Measurements from ENCODE around the gene ARID5A. TPM values are rescaled to one million over a fixed set of nuclear protein-coding genes. Genes with fewer than 3 reads are reported as not detected.

The ARID5A gene
- total RNA-seq, 5 donors from 2014 or later (not counting 1 experiment from before 2014, with no cell fraction given): 105 to 140 (median 116) TPM

DNA sequence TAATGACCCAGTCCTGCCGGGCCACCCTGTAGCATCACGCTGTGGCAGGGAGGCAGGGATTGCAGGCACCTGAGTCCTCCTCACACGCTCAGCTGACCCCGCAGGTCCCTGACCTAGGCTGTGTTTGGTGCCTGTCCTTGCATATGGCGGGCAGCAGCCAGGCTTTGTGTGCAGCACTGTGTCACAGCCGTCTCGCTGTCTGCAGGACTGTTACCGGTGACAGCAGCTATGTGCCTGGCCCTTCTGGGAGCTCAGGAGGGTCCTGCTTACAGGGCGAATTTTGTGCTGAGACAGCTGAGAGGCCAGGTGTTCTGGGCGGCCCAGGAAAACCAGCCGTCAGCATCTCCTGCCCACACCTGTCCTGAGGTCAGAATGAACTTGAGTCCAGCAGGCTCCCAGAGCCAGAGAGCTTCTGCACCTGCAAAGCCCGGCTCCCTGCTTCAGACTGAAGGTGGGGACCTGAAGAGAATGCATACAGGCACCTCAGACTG, 10.4 kb upstream of the ARID5A start:
- CTCF ChIA-PET: interaction anchor here in 1 of 2 donors (0.6 to 1.2 kb wide), 2 partner anchors 9 to 119 kb away, joined by 3 to 4 read pairs; no protein-coding TSS in a partner anchor
- Mint-ChIP-seq H3K4me1 (peaks cover 41 to 67% (median 51%) of the 10 kb centered on the region in 3 donors), H3K36me3 (no peaks in the 10 kb centered on the region), H3K27me3 (no peaks in the 10 kb centered on the region), H3K27ac (no peak overlapping the region), H3K9me3 (no peaks in the 10 kb centered on the region), H3K4me3 (peak overlapping the region in 2 of 3 donors; percentile 41 to 78)
- Histone ChIP-seq H3K36me3 (ENCODE audit: control insufficient read depth in 2 of 2, extremely low read depth in 1 of 2, insufficient read depth in 1 of 2, low read length in 1 of 2) (no peaks in the 10 kb centered on the region), H3K27ac (ENCODE audit: low read length) (no peak overlapping the region), H3K4me1 (ENCODE audit: control insufficient read depth in 1 of 2, extremely low read depth in 1 of 2, insufficient read depth in 2 of 2, low read length in 2 of 2) (peaks cover 8 to 69% of the 10 kb centered on the region in 2 experiments), H3K9me3 (no peaks in the 10 kb centered on the region), H3K27me3 (replicated peaks in 1 of 2; ENCODE audit: control insufficient read depth in 2 of 2, extremely low read depth in 1 of 2, insufficient read depth in 2 of 2, low read length in 1 of 2) (peaks cover 0 to 10% of the 10 kb centered on the region in 2 experiments), H3K4me3 (ENCODE audit: control insufficient read depth in 1 of 2, extremely low read depth in 1 of 2, low read length in 1 of 2) (no peak overlapping the region)
- DNase-seq (no peak), ATAC-seq (replicated peaks in 1 of 4) (no peak)
- WGBS (ENCODE audit: insufficient coverage): 92% methylated on average over 12 of the region's 12 CpGs
- POLR2A ChIA-PET: interaction anchor here in 1 of 2 donors (1.6 kb wide), 1 partner anchor 12 kb away, joined by 4 read pairs; no protein-coding TSS in a partner anchor

DNA sequence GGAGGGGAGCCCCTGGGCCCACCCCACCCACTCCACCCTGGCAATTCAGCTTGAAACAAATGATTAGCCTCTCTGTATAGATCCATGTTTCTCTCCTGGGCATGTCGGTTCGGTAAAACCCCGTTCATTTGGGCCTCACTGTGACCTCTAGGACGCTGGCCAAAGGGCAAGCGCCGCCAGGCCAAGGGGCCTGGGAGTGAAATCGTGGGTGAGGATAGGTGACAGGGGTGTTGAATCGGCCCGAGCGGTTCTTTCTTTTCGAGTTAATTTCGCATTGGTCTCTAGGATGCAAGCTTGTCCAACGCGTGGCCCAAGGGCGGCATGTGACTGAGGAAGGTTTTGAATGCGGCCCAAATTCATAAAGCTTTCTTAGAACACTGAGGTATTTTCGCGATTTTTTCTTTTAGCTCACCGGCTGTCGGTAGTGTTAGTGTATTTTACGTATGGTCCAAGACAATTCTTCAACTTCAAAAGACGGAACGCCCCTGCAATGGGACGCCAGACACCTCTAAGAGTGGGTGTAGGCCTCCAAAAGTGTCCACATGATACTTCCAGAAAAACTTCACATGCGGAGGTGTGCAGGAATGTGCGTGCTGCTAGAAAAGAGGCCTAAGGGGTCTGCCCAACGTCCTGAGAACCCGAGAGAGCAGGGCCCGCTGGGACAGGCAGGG, 9.8 kb upstream of the ARID5A start:
- peak overlapping the region; percentile 83 to 87 for H3K27ac Mint-ChIP-seq
- Histone ChIP-seq H3K27ac (ENCODE audit: low read length) (peak overlapping the region; percentile 44), H3K36me3 (ENCODE audit: control insufficient read depth in 2 of 2, extremely low read depth in 1 of 2, insufficient read depth in 1 of 2, low read length in 1 of 2) (no peaks in the 10 kb centered on the region), H3K9me3 (no peaks in the 10 kb centered on the region), H3K27me3 (replicated peaks in 1 of 2; ENCODE audit: control insufficient read depth in 2 of 2, extremely low read depth in 1 of 2, insufficient read depth in 2 of 2, low read length in 1 of 2) (peaks cover 0 to 10% of the 10 kb centered on the region in 2 experiments), H3K4me3 (ENCODE audit: control insufficient read depth in 1 of 2, extremely low read depth in 1 of 2, low read length in 1 of 2) (peak overlapping the region; percentile 56 to 77), H3K4me1 (ENCODE audit: control insufficient read depth in 1 of 2, extremely low read depth in 1 of 2, insufficient read depth in 2 of 2, low read length in 2 of 2) (peaks cover 11 to 75% of the 10 kb centered on the region in 2 experiments)
- DNase-seq (no peak), ATAC-seq (replicated peaks in 1 of 4) (no peak)
- H3K4me3 Mint-ChIP-seq: peak overlapping the region; percentile 73 to 78 (median 78)
- POLR2A ChIA-PET: interaction anchor here (0.6 to 2.9 kb wide), 3 partner anchors 11 to 139 kb away, joined by 3 to 13 read pairs (median 4); no protein-coding TSS in a partner anchor
- CTCF ChIA-PET: interaction anchor here (0.6 to 2.5 kb wide), 10 partner anchors 9 to 1171 kb away, joined by 3 to 15 read pairs (median 4); no protein-coding TSS in a partner anchor
- 67% methylated on average over 17 of the region's 29 CpGs for WGBS (ENCODE audit: insufficient coverage)
- H3K27me3 Mint-ChIP-seq: no peaks in the 10 kb centered on the region
- H3K4me1 Mint-ChIP-seq: peaks cover 47 to 73% (median 56%) of the 10 kb centered on the region in 3 donors
- H3K36me3 Mint-ChIP-seq: no peaks in the 10 kb centered on the region
- H3K9me3 Mint-ChIP-seq: no peaks in the 10 kb centered on the region

DNA sequence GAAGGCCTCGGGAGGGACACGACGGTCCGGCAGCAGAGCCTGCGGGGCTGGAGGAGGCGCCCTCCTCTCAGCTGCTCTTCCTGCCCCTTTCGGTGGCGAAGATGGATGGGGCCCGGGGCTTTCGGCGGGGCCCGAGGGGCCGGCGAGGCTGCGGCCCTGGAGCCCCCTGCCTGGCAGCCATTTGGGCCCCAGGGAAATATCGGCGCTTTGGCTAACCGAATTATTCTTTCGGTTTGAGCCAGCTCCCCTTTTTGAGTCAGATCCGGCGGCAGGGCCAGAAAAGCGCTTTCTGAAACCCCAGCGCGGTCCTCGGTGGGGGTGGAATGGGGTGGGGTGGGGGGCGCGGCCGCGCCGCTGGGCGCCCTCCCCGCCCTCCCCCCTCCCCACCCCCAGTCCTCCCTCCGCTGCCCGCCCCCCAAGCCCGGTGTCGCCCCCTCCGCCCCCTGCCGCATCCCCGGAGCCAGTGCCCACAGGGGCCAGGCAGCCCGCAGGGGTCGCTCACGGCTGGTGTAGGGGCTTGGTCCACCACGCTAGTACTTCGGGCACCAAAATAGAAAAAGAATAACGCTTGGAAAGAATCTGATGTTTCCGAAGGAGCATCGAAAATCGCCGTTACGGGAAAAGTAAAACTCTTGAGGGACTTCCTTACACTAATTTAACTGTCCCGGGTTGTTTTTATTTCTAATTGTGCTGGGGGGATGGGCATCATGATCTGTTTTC, 9.1 kb upstream of the ARID5A start:
- H3K4me3 ChIP-seq (ENCODE audit: control insufficient read depth in 1 of 2, extremely low read depth in 1 of 2, low read length in 1 of 2): peak overlapping the region; percentile 56 to 77
- DNase-seq: peak in 21 of 35 experiments; percentile 25 to 66 (median 38)
- H3K9me3 ChIP-seq: no peaks in the 10 kb centered on the region
- peak overlapping the region; percentile 76 to 78 (median 78) for H3K4me3 Mint-ChIP-seq
- no peaks in the 10 kb centered on the region for H3K27me3 Mint-ChIP-seq
- H3K36me3 Mint-ChIP-seq: no peaks in the 10 kb centered on the region
- peaks cover 54 to 78% (median 63%) of the 10 kb centered on the region in 3 donors for H3K4me1 Mint-ChIP-seq
- H3K9me3 Mint-ChIP-seq: no peaks in the 10 kb centered on the region
- H3K36me3 ChIP-seq (ENCODE audit: control insufficient read depth in 2 of 2, extremely low read depth in 1 of 2, insufficient read depth in 1 of 2, low read length in 1 of 2): no peaks in the 10 kb centered on the region
- H3K4me1 ChIP-seq (ENCODE audit: control insufficient read depth in 1 of 2, extremely low read depth in 1 of 2, insufficient read depth in 2 of 2, low read length in 2 of 2): peaks cover 12 to 82% of the 10 kb centered on the region in 2 experiments
- under 1% methylated on average over 26 of the region's 51 CpGs for WGBS (ENCODE audit: insufficient coverage)
- ChIA-PET POLR2A (interaction anchor here (0.6 to 2.9 kb wide), 6 partner anchors 11 to 315 kb away, joined by 3 to 15 read pairs (median 4); partner anchors contain the start of gene ARID5A (in 1 of the 2)), CTCF (interaction anchor here (0.6 to 2.5 kb wide), 14 partner anchors 8 to 1171 kb away, joined by 3 to 15 read pairs (median 4); no protein-coding TSS in a partner anchor)
- peaks cover 0 to 7% of the 10 kb centered on the region in 2 experiments for H3K27me3 ChIP-seq (replicated peaks in 1 of 2; ENCODE audit: control insufficient read depth in 2 of 2, extremely low read depth in 1 of 2, insufficient read depth in 2 of 2, low read length in 1 of 2)
- H3K27ac ChIP-seq (ENCODE audit: low read length): peak overlapping the region; percentile 44
- peak overlapping the region; percentile 83 to 87 for H3K27ac Mint-ChIP-seq
- peak; percentile 19 to 35 (median 28) for ATAC-seq (replicated peaks in 1 of 4)

DNA sequence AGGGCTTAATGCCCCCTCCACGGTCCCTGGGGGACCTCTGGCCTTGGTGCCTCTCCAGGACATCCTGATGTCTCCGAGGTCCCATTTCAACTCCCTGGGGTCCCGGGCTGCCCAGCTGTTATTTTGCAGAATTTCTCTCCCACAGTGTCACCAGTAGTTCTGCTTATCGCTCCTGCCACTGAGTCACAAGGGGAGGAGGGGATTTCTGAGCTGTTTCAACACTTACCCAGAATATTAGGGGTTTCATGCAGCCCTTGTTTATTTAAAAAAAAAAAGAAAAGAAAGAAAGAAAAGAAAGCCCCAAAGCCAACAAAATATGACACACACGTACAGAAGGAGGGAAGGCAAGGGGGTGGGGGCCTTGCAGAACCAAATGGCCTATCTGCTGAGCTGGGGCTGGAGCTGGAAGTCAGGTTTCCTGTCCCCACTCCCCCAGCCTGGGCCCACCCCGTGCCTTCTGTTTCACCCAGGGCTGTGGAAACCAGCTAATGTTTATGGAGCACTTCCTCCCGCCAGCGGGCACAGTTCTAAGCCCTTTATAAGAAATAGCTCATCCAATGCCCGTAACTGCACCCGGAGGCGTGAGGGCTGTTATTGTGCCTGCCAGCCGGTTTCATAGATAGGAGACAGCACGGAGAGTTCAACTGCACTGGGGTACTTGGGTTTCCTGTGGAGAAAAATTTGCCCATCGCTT, 8.4 kb upstream of the ARID5A start:
- Histone ChIP-seq H3K4me1 (ENCODE audit: control insufficient read depth in 1 of 2, extremely low read depth in 1 of 2, insufficient read depth in 2 of 2, low read length in 2 of 2) (peaks cover 17 to 85% of the 10 kb centered on the region in 2 experiments), H3K4me3 (ENCODE audit: control insufficient read depth in 1 of 2, extremely low read depth in 1 of 2, low read length in 1 of 2) (peak overlapping the region; percentile 42 to 56), H3K36me3 (ENCODE audit: control insufficient read depth in 2 of 2, extremely low read depth in 1 of 2, insufficient read depth in 1 of 2, low read length in 1 of 2) (no peaks in the 10 kb centered on the region), H3K9me3 (no peaks in the 10 kb centered on the region), H3K27me3 (replicated peaks in 1 of 2; ENCODE audit: control insufficient read depth in 2 of 2, extremely low read depth in 1 of 2, insufficient read depth in 2 of 2, low read length in 1 of 2) (peaks cover 0 to 5% of the 10 kb centered on the region in 2 experiments), H3K27ac (ENCODE audit: low read length) (peak overlapping the region; percentile 11)
- Mint-ChIP-seq H3K27ac (peak overlapping the region; percentile 72), H3K36me3 (no peaks in the 10 kb centered on the region), H3K9me3 (no peaks in the 10 kb centered on the region), H3K4me3 (peak overlapping the region; percentile 75 to 78 (median 76)), H3K4me1 (peaks cover 56 to 78% (median 67%) of the 10 kb centered on the region in 3 donors), H3K27me3 (no peaks in the 10 kb centered on the region)
- WGBS (ENCODE audit: insufficient coverage): 34% methylated on average over 9 of the region's 14 CpGs
- ATAC-seq (replicated peaks in 1 of 4) (peak; percentile 22 to 33 (median 29)), DNase-seq (peak in 31 of 35 experiments; percentile 31 to 67 (median 51))
- POLR2A ChIA-PET: interaction anchor here (0.6 to 2.9 kb wide), 6 partner anchors 10 to 315 kb away, joined by 3 to 15 read pairs (median 3); partner anchors contain the start of gene ARID5A (in 1 of the 2)
- CTCF ChIA-PET: interaction anchor here (0.7 to 2.5 kb wide), 6 partner anchors 10 to 121 kb away, joined by 3 to 15 read pairs (median 4); no protein-coding TSS in a partner anchor

DNA sequence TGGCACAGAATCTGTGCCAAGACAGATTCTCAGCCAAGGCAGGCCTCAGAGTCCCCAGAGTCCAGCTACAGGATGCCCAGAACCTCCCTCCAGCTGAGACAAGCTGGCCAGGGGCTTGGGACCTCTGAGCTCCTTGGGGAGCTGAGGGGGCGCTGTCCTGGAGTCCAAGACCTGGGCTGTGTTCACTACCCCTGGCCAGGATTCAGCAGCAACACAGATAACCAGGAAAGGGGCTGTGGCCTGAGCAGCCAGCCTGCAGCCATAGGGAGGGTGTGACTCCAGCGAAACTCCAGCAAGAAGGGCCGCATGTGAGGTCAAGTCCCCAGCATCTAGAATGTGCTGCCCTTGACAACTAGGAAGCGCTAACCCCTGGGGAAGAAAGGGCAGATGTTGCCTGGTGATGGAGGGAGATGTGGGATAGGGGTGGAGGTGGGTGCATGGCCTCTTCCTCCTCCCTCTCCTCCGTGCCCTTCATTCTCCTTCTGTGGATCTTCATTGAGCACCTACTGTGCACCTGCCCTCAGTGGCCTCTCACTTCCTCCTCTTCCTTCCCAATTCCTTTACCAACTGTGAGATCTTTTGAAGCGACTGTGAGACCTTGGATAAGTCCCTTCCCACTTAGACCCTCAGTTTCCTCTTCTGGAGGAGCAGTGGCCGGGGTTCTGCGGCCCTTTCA, 7.7 kb upstream of the ARID5A start:
- no peak for ATAC-seq (replicated peaks in 1 of 4)
- WGBS (ENCODE audit: insufficient coverage): 95% methylated on average over 5 of the region's 8 CpGs

More for the DNA sequence above, 7.7 kb upstream of the ARID5A start:
- ChIA-PET POLR2A (interaction anchor here (0.6 to 2.9 kb wide), 4 partner anchors 9 to 194 kb away, joined by 3 to 15 read pairs (median 8); partner anchors contain the start of gene ARID5A (in 1 of the 2)), CTCF (interaction anchor here in 1 of 2 donors (0.9 to 2.5 kb wide), 3 partner anchors 10 to 122 kb away, joined by 4 to 15 read pairs (median 9); no protein-coding TSS in a partner anchor)
- no peaks in the 10 kb centered on the region for H3K36me3 ChIP-seq (ENCODE audit: control insufficient read depth in 2 of 2, extremely low read depth in 1 of 2, insufficient read depth in 1 of 2, low read length in 1 of 2)
- H3K27ac Mint-ChIP-seq: peak overlapping the region; percentile 72
- no peak overlapping the region for H3K27ac ChIP-seq (ENCODE audit: low read length)
- no peak for DNase-seq
- peaks cover 55 to 78% (median 67%) of the 10 kb centered on the region in 3 donors for H3K4me1 Mint-ChIP-seq
- no peaks in the 10 kb centered on the region for H3K9me3 ChIP-seq
- peaks cover 17 to 79% of the 10 kb centered on the region in 2 experiments for H3K4me1 ChIP-seq (ENCODE audit: control insufficient read depth in 1 of 2, extremely low read depth in 1 of 2, insufficient read depth in 2 of 2, low read length in 2 of 2)
- no peaks in the 10 kb centered on the region for H3K36me3 Mint-ChIP-seq
- peaks cover 0 to 5% of the 10 kb centered on the region in 2 experiments for H3K27me3 ChIP-seq (replicated peaks in 1 of 2; ENCODE audit: control insufficient read depth in 2 of 2, extremely low read depth in 1 of 2, insufficient read depth in 2 of 2, low read length in 1 of 2)
- H3K9me3 Mint-ChIP-seq: no peaks in the 10 kb centered on the region
- no peak overlapping the region for H3K4me3 ChIP-seq (ENCODE audit: control insufficient read depth in 1 of 2, extremely low read depth in 1 of 2, low read length in 1 of 2)
- no peaks in the 10 kb centered on the region for H3K27me3 Mint-ChIP-seq
- H3K4me3 Mint-ChIP-seq: peak overlapping the region in 2 of 3 donors; percentile 76 to 78

Measured in T-cell (primary cell).